SK-N-SH treated with all-trans-retinoic acid at 6 μM for 48 hours (cell line): Measurements from ENCODE around the gene GAB4.

ENCODE experiments used
- ATAC-seq: fragments of 200-7000 bp; cut with Tn5 transposase; 3 replicates; pipeline ENCODE4 v1.9.1; 2020; ENCODE audit warnings: mild to moderate bottlenecking, moderate library complexity
- BACH2 ChIP-seq: fragments of 250-450 bp; sonication (Bioruptor Pico); IDR thresholded peaks from 2 replicates; pipeline ENCODE4 v1.9.0; 2021; ENCODE audit warnings: mild to moderate bottlenecking, borderline replicate concordance
- CREB5 ChIP-seq: fragments of 250-450 bp; sonication (Bioruptor Pico); IDR thresholded peaks from 2 replicates; pipeline ENCODE4 v1.5.1; 2020; ENCODE audit warnings: low read depth, mild to moderate bottlenecking, moderate library complexity
- CSDC2 ChIP-seq: fragments of 250-450 bp; sonication (Bioruptor Pico); IDR thresholded peaks from 2 replicates; pipeline ENCODE4 v1.5.0; 2020; ENCODE audit warnings: mild to moderate bottlenecking, moderate library complexity
- ESRRG ChIP-seq: fragments of 250-450 bp; sonication (Bioruptor Pico); IDR thresholded peaks from 2 replicates; pipeline ENCODE4 v1.6.1; 2021; ENCODE audit warnings: mild to moderate bottlenecking
- GLIS3 ChIP-seq: fragments of 250-450 bp; sonication (Bioruptor Pico); IDR thresholded peaks from 2 replicates; pipeline ENCODE4 v1.5.0; 2020; ENCODE audit warnings: mild to moderate bottlenecking, moderate library complexity
- ISL1 ChIP-seq: fragments of 250-450 bp; sonication (Bioruptor Pico); IDR thresholded peaks from 2 replicates; pipeline ENCODE4 v2.1.2; 2022; ENCODE audit warnings: mild to moderate bottlenecking, moderate library complexity
- OSR1 ChIP-seq: fragments of 250-450 bp; sonication (Bioruptor Pico); IDR thresholded peaks from 2 replicates; pipeline ENCODE4 v1.8.0; 2022; ENCODE audit warnings: moderate library complexity, mild to moderate bottlenecking, inconsistent platforms
- POU6F1 ChIP-seq: fragments of 250-450 bp; sonication (Bioruptor Pico); IDR thresholded peaks from 2 replicates; pipeline ENCODE4 v1.8.0; 2021; ENCODE audit warnings: low read depth, mild to moderate bottlenecking, moderate library complexity, borderline replicate concordance
- PPARA ChIP-seq: fragments of 250-450 bp; sonication (Bioruptor Pico); IDR thresholded peaks from 2 replicates; pipeline ENCODE4 v1.5.0; 2020; ENCODE audit warnings: mild to moderate bottlenecking, borderline replicate concordance
- RARB ChIP-seq: fragments of 250-450 bp; sonication (Bioruptor Pico); IDR thresholded peaks from 2 replicates; pipeline ENCODE4 v1.8.0; 2021; ENCODE audit warnings: mild to moderate bottlenecking, moderate library complexity
- SNAI2 ChIP-seq: fragments of 250-450 bp; sonication (Bioruptor Pico); IDR thresholded peaks from 2 replicates; pipeline ENCODE4 v1.5.0; 2020; ENCODE audit warnings: mild to moderate bottlenecking, moderate library complexity
- TCF4 ChIP-seq: fragments of 250-450 bp; sonication (Bioruptor Pico); IDR thresholded peaks from 2 replicates; pipeline ENCODE4 v1.8.0; 2021; ENCODE audit warnings: mild to moderate bottlenecking, moderate library complexity, borderline replicate concordance
- TOX ChIP-seq: fragments of 250-450 bp; sonication (Bioruptor Pico); IDR thresholded peaks from 2 replicates; pipeline ENCODE4 v1.8.0; 2021; ENCODE audit warnings: mild to moderate bottlenecking, moderate library complexity, borderline replicate concordance
- TSHZ2 ChIP-seq: fragments of 250-450 bp; sonication (Bioruptor Pico); IDR thresholded peaks from 2 replicates; pipeline ENCODE4 v1.5.0; 2020; ENCODE audit warnings: mild to moderate bottlenecking, moderate library complexity
- ZC3H10 ChIP-seq: fragments of 250-450 bp; sonication (Bioruptor Pico); IDR thresholded peaks from 2 replicates; pipeline ENCODE4 v1.5.1; 2021; ENCODE audit warnings: mild to moderate bottlenecking, moderate library complexity
- ZFP3 ChIP-seq: fragments of 250-450 bp; sonication (Bioruptor Pico); IDR thresholded peaks from 2 replicates; pipeline ENCODE4 v1.5.0; 2020; ENCODE audit warnings: mild to moderate bottlenecking, moderate library complexity
- ZFP30 ChIP-seq: fragments of 450-650 bp; formaldehyde crosslinking; IDR thresholded peaks from 2 replicates; pipeline ENCODE4 v1.5.0; 2022; ENCODE audit warnings: mild to moderate bottlenecking, moderate library complexity
- ZNF565 ChIP-seq: fragments of 450-650 bp; formaldehyde crosslinking; conservative IDR thresholded peaks from 2 replicates; pipeline ENCODE4 v1.5.0; 2020; ENCODE audit warnings: low read depth, mild to moderate bottlenecking, moderate library complexity
- ZNF70 ChIP-seq: fragments of 450-650 bp; formaldehyde crosslinking; IDR thresholded peaks from 2 replicates; pipeline ENCODE4 v1.5.0; 2020; ENCODE audit warnings: mild to moderate bottlenecking, moderate library complexity
- ZNF8 ChIP-seq: fragments of 450-650 bp; formaldehyde crosslinking; IDR thresholded peaks from 2 replicates; pipeline ENCODE4 v1.5.0; 2020; ENCODE audit warnings: mild to moderate bottlenecking, moderate library complexity
- TF ChIP-seq, protein P1 (sequence below): fragments of 250-450 bp; sonication (Bioruptor Pico); IDR thresholded peaks from 2 replicates; pipeline ENCODE4 v1.5.1; 2021; ENCODE audit warnings: mild to moderate bottlenecking, moderate library complexity
- TF ChIP-seq, protein P2 (sequence below): fragments of 250-450 bp; sonication (Bioruptor Pico); IDR thresholded peaks from 2 replicates; pipeline ENCODE4 v1.8.0; 2020; ENCODE audit warnings: mild to moderate bottlenecking, moderate library complexity, borderline replicate concordance

Gene GAB4

DNA sequence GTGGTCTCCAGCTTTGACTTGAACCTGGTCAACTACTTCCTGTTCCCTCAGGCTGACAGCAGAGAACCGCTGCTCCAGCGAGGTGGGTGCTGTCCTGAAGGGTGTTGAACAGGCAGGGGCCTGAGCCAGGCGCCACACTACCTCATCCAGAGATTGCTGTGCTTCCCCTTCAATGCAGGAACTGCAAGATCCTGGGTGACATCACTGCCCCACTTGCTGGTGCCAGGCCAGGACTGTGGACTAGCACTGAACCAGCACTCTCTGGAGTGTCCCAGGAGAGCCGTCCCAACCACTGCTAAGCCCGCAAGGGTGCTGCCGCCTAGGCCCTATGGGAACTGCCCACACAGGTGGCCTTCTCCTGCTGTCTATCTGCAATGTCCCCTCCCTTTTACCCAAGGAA, 51.7 kb downstream of the GAB4 start:
- TF ChIP-seq CSDC2 (CRISPR knock-in tag): no peak
- TF ChIP-seq ZFP3 (CRISPR knock-in tag): no peak
- no peak for TF ChIP-seq ZNF8 (CRISPR knock-in tag)
- TF ChIP-seq ESRRG (CRISPR knock-in tag): no peak
- no peak for TF ChIP-seq TSHZ2
- TF ChIP-seq ZC3H10 (CRISPR knock-in tag): no peak
- no peak for TF ChIP-seq ISL1 (CRISPR knock-in tag)
- TF ChIP-seq, protein P1, sequence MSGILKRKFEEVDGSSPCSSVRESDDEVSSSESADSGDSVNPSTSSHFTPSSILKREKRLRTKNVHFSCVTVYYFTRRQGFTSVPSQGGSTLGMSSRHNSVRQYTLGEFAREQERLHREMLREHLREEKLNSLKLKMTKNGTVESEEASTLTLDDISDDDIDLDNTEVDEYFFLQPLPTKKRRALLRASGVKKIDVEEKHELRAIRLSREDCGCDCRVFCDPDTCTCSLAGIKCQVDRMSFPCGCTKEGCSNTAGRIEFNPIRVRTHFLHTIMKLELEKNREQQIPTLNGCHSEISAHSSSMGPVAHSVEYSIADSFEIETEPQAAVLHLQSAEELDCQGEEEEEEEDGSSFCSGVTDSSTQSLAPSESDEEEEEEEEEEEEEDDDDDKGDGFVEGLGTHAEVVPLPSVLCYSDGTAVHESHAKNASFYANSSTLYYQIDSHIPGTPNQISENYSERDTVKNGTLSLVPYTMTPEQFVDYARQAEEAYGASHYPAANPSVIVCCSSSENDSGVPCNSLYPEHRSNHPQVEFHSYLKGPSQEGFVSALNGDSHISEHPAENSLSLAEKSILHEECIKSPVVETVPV (CRISPR knock-in tag): no peak
- no peak for TF ChIP-seq ZFP30 (CRISPR knock-in tag)
- TF ChIP-seq TCF4: no peak
- no peak for TF ChIP-seq SNAI2
- TF ChIP-seq RARB (CRISPR knock-in tag): no peak
- no peak for TF ChIP-seq PPARA (CRISPR knock-in tag)
- TF ChIP-seq TOX (CRISPR knock-in tag): no peak
- no peak for TF ChIP-seq POU6F1
- TF ChIP-seq, protein P2, sequence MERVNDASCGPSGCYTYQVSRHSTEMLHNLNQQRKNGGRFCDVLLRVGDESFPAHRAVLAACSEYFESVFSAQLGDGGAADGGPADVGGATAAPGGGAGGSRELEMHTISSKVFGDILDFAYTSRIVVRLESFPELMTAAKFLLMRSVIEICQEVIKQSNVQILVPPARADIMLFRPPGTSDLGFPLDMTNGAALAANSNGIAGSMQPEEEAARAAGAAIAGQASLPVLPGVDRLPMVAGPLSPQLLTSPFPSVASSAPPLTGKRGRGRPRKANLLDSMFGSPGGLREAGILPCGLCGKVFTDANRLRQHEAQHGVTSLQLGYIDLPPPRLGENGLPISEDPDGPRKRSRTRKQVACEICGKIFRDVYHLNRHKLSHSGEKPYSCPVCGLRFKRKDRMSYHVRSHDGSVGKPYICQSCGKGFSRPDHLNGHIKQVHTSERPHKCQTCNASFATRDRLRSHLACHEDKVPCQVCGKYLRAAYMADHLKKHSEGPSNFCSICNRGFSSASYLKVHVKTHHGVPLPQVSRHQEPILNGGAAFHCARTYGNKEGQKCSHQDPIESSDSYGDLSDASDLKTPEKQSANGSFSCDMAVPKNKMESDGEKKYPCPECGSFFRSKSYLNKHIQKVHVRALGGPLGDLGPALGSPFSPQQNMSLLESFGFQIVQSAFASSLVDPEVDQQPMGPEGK (CRISPR knock-in tag): no peak
- TF ChIP-seq ZNF70: no peak
- no peak for TF ChIP-seq GLIS3 (CRISPR knock-in tag)
- TF ChIP-seq OSR1: no peak
- no peak; the same call in 2 of the 3 replicates for ATAC-seq

DNA sequence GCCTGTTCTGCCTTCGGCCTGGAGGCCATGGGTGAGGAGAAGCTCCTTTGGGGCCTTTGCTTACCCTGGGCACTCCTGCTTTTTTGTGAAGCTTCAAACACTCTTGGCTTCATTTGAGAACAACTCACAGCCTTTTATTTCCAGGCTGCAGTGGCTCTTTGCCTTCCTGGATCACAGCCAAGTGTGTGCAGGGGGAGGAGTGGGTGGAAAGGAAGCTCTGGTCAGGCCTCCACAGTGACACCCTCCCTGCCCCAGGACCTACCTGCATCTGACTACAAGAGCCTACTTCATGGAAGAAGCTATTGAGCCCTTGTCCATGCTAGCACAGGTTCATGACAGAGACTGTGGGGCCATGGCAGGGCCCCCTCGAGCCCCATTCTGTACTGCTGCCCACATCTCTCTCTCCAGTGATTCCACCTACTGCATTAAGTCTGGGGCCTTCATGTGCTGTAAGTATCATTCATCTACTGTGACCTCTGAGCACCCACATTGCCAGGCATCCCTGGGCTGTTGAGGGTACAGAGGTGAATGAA, 52.3 kb downstream of the GAB4 start:
- no peak for ATAC-seq
- TF ChIP-seq BACH2 (CRISPR knock-in tag) (no peak), TOX (CRISPR knock-in tag) (no peak), POU6F1 (no peak), PPARA (CRISPR knock-in tag) (no peak), RARB (CRISPR knock-in tag) (no peak), ZNF565 (no peak), OSR1 (no peak), ZC3H10 (CRISPR knock-in tag) (no peak), ZFP3 (CRISPR knock-in tag) (no peak), CSDC2 (CRISPR knock-in tag) (no peak), SNAI2 (no peak), CREB5 (CRISPR knock-in tag) (no peak), ZFP30 (CRISPR knock-in tag) (no peak)
- TF ChIP-seq, protein P1 (CRISPR knock-in tag): no peak
- TF ChIP-seq, protein P2 (CRISPR knock-in tag): no peak
